Osteoblast (primary cell): ENCODE data around the gene ANKRD13A. TPM values are rescaled to one million over a fixed set of nuclear protein-coding genes. Genes with fewer than 3 reads are reported as not detected.
"Not testable (repeated sequence)": the region's sequence is repeated elsewhere in the genome, so short reads cannot be mapped to it uniquely, and the experiment has no call there.

ENCODE experiments used
- DNase-seq: peaks from one replicate; pipeline ENCODE4 v3.0.0; 2011; ENCODE audit warnings: low spot score, mixed read lengths; ENCODE audit not compliant: insufficient read length; ENCODE audit errors: missing footprints
- H2AFZ ChIP-seq: 2 replicates; pipeline ENCODE4 v1.6.0; 2011; ENCODE audit warnings: mild to moderate bottlenecking, low read length
- H3K27ac ChIP-seq: 2 replicates; pipeline ENCODE4 v1.5.1; 2011; ENCODE audit warnings: mild to moderate bottlenecking, low read depth, low read length, moderate library complexity
- H3K27me3 ChIP-seq: 2 replicates; pipeline ENCODE4 v1.6.0; 2012; ENCODE audit warnings: mild to moderate bottlenecking, control low read depth, inconsistent platforms, low read length, moderate library complexity; ENCODE audit not compliant: insufficient read depth
- H3K36me3 ChIP-seq: 2 replicates; pipeline ENCODE4 v1.5.1; 2011; ENCODE audit warnings: mild to moderate bottlenecking, low read length, control low read depth, moderate library complexity; ENCODE audit not compliant: insufficient read depth
- H3K4me1 ChIP-seq: 2 replicates; pipeline ENCODE4 v1.5.1; 2011; ENCODE audit warnings: mild to moderate bottlenecking, low read length, control low read depth, moderate library complexity; ENCODE audit not compliant: insufficient read depth
- H3K4me2 ChIP-seq: 2 replicates; pipeline ENCODE4 v1.6.0; 2011; ENCODE audit warnings: mild to moderate bottlenecking, low read length; ENCODE audit not compliant: insufficient read depth
- H3K4me3 ChIP-seq: fragments of 200-600 bp; sonication (generic); 3 replicates; pipeline ENCODE4 v1.5.1; 2012; ENCODE audit warnings: mild to moderate bottlenecking, low read length, inconsistent platforms; ENCODE audit not compliant: insufficient read depth
- H3K79me2 ChIP-seq: 2 replicates; pipeline ENCODE4 v1.6.0; 2012; ENCODE audit warnings: mild to moderate bottlenecking, low read length, control low read depth, inconsistent platforms; ENCODE audit not compliant: insufficient read depth
- H3K9me3 ChIP-seq: 2 replicates; pipeline ENCODE4 v1.5.1; 2011; ENCODE audit warnings: low read depth, low read length, control low read depth
- H4K20me1 ChIP-seq: 2 replicates; pipeline ENCODE4 v1.6.0; 2012; ENCODE audit warnings: mild to moderate bottlenecking, low read length, control low read depth; ENCODE audit not compliant: insufficient read depth
- CTCF ChIP-seq: IDR thresholded peaks from 2 replicates; pipeline ENCODE4 v1.5.1; 2011; ENCODE audit warnings: mild to moderate bottlenecking, low read depth, low read length, moderate library complexity; ENCODE audit errors: extremely low read depth
- total RNA-seq: library from RNA; depleted of rRNA; stranded (reverse); fragments of >200 nt; gene quantifications from 2 replicates; pipeline ENCODE4 v1.2.3, GENCODE V29; 2012

The ANKRD13A gene
- total RNA-seq, 1 donor: 94.1 TPM

DNA sequence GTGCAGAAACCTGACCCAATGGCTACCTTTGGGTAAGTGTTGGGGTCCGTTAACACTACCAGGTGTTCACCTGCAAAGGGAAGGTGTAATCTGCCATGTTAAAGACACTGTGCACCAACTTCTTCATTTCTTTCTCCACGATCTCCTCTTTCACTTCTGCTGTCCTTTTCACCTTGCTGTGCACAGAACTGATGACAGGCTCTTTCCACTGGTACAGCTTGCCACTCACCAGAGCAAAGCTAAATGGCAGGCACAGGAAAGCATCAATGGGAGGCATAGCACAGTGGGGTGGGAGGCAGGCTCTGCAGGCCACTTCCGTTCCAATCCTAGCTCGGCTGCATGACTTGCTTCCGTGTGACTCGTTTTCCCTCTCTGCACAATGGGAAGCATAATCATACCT is 51.7 kb downstream of the ANKRD13A start:
- H3K79me2 ChIP-seq: peaks cover 24% of the 10 kb centered on the region
- H2AFZ ChIP-seq: peak overlapping the region; percentile 7
- no peaks in the 10 kb centered on the region for H3K9me3 ChIP-seq
- H3K4me2 ChIP-seq: no peak overlapping the region
- peaks cover 20% of the 10 kb centered on the region for H3K4me1 ChIP-seq
- TF ChIP-seq CTCF: no peak
- H3K36me3 ChIP-seq: no peaks in the 10 kb centered on the region
- H3K4me3 ChIP-seq: no peak overlapping the region
- peaks cover 8% of the 10 kb centered on the region for H4K20me1 ChIP-seq
- no peak for DNase-seq
- no peak overlapping the region for H3K27ac ChIP-seq
- no peaks in the 10 kb centered on the region for H3K27me3 ChIP-seq

DNA sequence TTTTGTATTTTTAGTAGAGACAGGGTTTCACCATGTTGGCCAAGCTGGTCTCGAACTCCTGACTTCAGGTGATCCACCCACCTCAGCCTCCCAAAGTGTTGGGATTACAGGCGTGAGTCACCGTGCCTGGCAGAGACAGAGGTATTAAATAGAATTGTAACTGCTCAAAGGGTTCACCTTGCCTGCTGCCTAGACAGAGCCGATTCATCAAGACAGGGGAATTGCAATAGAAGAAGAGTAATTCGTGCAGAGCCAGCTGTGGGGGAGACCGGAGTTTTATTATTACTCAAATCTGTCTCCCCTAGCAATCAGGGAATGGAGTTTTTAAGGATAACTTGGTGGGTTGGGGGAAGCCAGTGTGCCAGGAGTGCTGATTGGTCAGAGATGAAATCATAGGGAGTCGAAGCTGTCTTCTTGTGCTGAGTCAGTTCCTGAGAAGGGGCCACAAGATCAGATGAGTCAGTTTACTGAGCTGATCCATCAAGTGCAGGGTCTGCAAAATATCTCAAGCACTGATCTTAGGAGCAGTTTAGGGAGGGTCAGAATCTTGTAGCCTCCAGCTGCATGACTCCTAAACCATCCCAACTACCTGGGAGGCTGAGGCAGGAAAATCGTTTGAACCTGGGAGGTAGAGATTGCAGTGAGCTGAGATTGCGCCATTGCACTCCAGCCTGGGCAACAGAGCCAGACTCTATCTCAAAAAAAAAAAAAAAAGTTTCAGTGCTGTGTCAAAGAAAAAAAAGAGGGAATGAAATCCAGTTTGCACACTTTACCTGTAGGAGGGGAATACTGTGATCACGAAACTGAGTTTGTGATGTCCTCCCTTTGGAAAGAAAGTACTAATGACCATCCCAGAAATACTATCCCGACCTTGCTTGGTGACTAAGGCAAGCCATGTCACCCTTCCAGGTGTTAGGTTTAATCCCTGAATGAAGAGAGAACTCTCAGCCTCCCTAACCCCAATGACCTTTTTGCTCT is 56.4 kb downstream of the ANKRD13A start:
- H4K20me1 ChIP-seq, H3K9me3 ChIP-seq, H2AFZ ChIP-seq, H3K27me3 ChIP-seq, H3K4me3 ChIP-seq, H3K79me2 ChIP-seq, H3K36me3 ChIP-seq, DNase-seq: not testable (repeated sequence)
- Histone ChIP-seq H3K27ac (peak overlapping the region; percentile 76), H3K4me1 (peaks cover 18% of the 10 kb centered on the region), H3K4me2 (peak overlapping the region; percentile 52)

DNA sequence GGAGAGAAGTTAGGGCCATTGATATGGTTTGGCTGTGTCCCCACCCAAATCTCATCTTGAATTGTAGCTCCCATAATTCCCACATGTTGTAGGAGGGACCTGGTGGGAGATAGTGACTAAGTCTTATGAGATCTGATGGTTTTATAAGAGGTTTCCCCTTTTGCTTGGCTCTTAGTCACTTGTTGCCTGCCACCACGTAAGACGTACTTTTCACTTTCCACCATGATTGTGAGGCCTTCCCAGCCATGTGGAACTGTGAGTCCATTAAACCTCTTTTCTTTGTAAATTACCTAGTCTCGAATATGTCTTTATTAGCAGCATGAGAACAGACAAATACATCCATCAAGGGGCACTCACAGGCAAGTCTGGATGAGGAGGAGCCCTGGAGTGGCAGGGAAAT is 57.4 kb downstream of the ANKRD13A start:
- H3K4me1 ChIP-seq: peaks cover 18% of the 10 kb centered on the region
- H3K36me3 ChIP-seq, H3K4me3 ChIP-seq, H3K9me3 ChIP-seq, H2AFZ ChIP-seq, H3K27me3 ChIP-seq, DNase-seq, H3K4me2 ChIP-seq, H3K79me2 ChIP-seq, H4K20me1 ChIP-seq: not testable (repeated sequence)
- peak overlapping the region; percentile 76 for H3K27ac ChIP-seq

- Histone ChIP-seq H3K27ac (no peak overlapping the region), H3K27me3 (no peaks in the 10 kb centered on the region), H4K20me1 (no peaks in the 10 kb centered on the region), H3K4me3 (no peak overlapping the region), H3K36me3 (no peaks in the 10 kb centered on the region), H3K79me2 (no peaks in the 10 kb centered on the region), H3K9me3 (no peaks in the 10 kb centered on the region), H3K4me1 (peaks cover 18% of the 10 kb centered on the region), H2AFZ (no peak overlapping the region), H3K4me2 (no peak overlapping the region)
- DNase-seq: no peak
- TF ChIP-seq CTCF: no peak
These were observed 59.8 kb downstream of the ANKRD13A start for GRCh38 chr12:110058875-110059615.
